ENCODE measurements around the gene IPP.

DNA sequence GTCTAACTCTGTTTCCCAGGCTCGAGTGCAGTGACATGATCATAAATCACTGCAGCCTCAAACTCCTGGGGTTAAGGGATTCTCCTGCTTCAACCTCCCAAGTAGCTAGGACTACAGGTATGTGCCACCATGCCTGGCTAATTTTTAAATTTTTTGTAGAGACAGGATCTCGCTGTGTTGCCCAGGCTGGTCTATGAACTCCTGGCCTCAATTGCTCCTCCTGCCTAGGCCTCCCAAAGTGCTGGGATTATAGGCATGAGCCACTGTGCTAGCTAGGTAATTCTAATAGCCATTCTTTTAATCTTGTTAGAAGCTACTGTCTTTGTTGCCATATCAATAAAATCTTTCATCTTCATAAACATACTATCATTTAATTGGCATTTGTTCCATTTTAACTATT, 39.1 kb upstream of the IPP start:
- TF ChIP-seq, protein P1, sequence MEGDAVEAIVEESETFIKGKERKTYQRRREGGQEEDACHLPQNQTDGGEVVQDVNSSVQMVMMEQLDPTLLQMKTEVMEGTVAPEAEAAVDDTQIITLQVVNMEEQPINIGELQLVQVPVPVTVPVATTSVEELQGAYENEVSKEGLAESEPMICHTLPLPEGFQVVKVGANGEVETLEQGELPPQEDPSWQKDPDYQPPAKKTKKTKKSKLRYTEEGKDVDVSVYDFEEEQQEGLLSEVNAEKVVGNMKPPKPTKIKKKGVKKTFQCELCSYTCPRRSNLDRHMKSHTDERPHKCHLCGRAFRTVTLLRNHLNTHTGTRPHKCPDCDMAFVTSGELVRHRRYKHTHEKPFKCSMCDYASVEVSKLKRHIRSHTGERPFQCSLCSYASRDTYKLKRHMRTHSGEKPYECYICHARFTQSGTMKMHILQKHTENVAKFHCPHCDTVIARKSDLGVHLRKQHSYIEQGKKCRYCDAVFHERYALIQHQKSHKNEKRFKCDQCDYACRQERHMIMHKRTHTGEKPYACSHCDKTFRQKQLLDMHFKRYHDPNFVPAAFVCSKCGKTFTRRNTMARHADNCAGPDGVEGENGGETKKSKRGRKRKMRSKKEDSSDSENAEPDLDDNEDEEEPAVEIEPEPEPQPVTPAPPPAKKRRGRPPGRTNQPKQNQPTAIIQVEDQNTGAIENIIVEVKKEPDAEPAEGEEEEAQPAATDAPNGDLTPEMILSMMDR (conservative IDR thresholded peaks at IDR 0.05): no peak
- no peak for TF ChIP-seq EZH2 (IDR thresholded peaks at IDR 0.05; ENCODE audit: low read depth)

All from PC-9 (cell line).